ENCODE measurements around the gene ARL4D.

The ARL4D gene

DNA sequence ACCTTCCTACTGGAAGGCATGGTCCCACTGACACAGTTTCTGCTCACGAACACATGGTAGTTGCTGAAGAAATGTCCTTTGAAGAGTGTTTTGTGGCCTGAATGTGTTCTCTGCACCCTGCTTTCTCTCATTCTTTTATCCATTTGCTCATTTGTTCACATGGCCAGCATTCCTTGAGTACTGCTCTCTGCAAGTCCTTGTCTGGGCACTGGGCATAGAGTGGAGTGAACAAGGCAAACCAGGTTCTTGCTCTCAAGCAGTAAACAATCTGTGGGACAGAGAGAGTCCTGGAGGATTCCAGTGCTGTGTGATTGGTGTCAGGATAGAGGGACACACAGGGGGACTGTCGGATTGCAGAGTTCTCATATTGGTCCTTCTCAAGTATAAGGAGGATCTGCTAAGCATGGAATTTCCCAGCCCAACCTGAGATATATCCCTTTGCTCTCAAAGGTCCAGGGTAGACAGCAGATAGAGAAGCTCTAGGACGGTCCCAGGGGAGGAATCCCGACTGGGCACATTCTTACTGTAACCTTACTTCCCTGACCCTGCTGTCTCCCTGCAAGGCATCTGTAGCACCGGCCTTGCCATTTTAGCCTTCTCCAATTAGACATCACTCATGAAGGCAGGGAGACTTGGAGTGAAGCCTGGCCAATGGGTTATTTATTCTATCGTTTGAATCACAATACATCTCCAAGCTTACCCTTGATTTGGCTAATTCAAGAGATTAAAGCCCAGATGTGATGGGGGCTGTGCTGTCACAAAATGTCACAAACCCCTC is 32.3 kb downstream of the ARL4D start:
- Histone ChIP-seq H3K4me3 (peak overlapping the region; percentile 1), H3K27ac (peak overlapping the region in 1 of 2 donors; percentile 15)
- no peak for DNase-seq (ENCODE audit: low spot score)
- TF ChIP-seq, protein P1, sequence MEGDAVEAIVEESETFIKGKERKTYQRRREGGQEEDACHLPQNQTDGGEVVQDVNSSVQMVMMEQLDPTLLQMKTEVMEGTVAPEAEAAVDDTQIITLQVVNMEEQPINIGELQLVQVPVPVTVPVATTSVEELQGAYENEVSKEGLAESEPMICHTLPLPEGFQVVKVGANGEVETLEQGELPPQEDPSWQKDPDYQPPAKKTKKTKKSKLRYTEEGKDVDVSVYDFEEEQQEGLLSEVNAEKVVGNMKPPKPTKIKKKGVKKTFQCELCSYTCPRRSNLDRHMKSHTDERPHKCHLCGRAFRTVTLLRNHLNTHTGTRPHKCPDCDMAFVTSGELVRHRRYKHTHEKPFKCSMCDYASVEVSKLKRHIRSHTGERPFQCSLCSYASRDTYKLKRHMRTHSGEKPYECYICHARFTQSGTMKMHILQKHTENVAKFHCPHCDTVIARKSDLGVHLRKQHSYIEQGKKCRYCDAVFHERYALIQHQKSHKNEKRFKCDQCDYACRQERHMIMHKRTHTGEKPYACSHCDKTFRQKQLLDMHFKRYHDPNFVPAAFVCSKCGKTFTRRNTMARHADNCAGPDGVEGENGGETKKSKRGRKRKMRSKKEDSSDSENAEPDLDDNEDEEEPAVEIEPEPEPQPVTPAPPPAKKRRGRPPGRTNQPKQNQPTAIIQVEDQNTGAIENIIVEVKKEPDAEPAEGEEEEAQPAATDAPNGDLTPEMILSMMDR (IDR thresholded peaks at IDR 0.05), result no peak

DNA sequence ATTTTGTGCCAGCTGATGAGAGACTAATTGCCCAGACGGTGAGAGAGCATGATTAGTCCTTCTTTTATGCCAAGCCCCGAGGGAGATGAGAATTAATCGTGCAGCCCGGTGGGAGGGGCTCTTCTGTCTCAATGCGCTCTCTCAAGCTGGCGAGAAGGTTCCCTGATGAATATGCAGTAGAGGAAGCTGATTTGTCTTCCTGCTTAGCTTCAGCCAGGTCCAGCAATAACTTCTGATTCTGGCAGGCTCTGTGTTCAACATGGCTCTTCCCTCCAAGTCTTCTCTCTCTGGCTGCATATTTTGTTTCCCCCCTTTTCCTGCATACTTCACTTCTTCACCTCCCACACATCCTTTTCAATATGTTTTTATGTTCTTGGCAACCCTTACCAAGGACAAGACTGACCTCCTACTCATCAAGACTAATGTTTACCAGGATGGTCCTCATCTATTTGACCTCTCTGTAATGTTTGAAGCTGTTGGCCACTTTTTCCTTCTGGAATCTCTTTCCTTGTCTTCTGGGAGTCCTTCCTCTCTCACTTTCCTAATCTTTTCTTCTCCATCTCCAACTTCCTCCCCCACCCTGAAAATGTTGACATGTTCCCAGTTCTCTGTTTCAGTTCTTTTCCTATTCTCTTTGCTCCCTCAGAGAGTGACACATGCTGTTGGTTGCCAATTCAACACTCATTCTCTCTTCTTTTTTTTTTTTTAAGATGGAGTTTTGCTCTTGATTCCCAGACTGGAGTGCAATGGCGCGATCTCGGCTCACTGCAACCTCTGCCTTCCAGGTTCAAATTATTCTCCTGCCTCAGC is 33.1 kb downstream of the ARL4D start:
- Histone ChIP-seq H3K4me3 (peak overlapping the region; percentile 1), H3K27ac (peak overlapping the region in 1 of 2 donors; percentile 15)
- no peak for DNase-seq (ENCODE audit: low spot score)
- TF ChIP-seq, protein P1 (IDR thresholded peaks at IDR 0.05), result no peak

DNA sequence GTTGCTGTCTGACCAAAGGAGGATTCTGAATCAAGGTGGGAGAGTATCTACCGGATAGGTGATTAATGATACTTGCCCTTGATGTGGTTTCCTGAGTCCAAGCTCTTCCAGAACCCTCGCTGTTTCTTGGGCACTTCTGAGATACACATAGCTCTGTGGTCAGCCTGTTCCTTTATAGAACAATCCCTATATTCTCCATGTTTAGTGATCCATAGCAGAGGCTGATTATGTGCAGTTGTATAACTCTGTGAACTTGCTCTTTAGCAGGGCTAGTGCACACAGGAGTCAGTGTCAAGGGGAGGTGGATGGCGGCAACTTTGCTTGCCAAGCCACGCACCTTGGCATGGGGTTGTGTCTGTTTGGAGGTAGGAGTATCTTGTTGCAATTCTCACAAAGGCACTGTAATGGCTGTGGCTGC is 36.1 kb downstream of the ARL4D start:
- no peak overlapping the region for H3K4me3 ChIP-seq
- no peak for DNase-seq (ENCODE audit: low spot score)
- TF ChIP-seq, protein P1 (IDR thresholded peaks at IDR 0.05), result no peak
- H3K27ac ChIP-seq, result no peak overlapping the region

DNA sequence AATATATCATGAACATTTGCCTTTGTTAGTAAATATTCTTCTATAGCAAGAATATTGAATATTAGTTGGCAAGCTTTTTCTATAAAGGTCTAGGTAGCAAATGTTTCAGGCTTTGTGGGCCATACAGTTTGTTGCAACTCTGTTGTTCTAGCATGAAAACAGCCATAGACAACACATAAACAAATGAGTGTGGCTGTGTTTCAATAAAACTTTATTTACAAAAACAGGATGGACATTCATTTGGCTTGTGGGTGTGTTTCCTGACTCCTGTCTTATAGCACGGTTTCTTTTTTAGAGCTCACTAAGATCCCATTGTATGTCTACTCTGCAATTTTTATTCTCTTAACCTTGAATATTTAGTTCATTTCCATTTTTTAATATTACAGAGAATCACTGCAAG is 39.0 kb downstream of the ARL4D start:
- Histone ChIP-seq H3K27ac (no peak overlapping the region), H3K4me3 (no peak overlapping the region)
- TF ChIP-seq, protein P1 (IDR thresholded peaks at IDR 0.05), result no peak
- no peak for DNase-seq (ENCODE audit: low spot score)

DNA sequence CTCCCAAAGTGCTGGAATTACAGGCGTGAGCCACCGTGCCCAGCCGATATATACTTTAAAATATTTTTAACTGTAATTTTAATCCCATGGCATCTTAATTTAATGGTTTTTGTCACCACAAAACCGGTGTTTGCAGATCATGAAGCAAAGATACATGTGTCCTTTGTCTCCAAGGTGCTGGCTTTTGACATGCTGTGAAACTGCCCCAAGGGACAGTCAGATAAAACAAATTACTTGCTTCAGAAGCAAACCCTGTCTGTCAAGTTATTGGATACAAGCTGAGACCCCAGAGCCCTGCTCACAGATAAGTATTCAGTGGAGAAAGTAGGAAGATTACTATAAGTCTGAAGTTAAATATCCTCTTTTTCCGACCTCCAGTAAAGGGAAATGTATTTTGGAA is 39.8 kb downstream of the ARL4D start:
- TF ChIP-seq, protein P1 (IDR thresholded peaks at IDR 0.05), result no peak

DNA sequence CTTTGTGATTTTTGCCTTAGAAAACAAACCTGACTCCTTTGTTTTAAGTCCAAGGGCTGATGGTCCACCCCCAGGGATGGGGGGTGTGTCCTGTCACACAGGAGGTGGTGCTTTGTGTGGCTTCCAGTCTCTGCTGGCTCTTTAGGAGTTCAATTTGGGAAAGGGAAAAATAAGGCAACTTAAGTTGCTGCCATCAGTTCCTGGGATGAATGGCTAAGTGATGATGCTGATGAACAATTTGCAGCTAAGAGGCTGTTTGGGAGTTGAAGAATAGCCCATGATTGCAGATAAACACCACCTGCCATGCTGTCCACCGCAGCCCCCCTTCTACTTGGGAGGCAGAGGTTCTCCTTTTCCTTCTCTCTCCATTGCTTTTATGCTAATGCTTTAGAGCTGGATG is 40.2 kb downstream of the ARL4D start:
- TF ChIP-seq, protein P1 (IDR thresholded peaks at IDR 0.05), result no peak
- DNase-seq (ENCODE audit: low spot score), result no peak
- Histone ChIP-seq H3K27ac (no peak overlapping the region), H3K4me3 (no peak overlapping the region)

More for the DNA sequence above, 39.8 kb downstream of the ARL4D start:
- H3K4me3 ChIP-seq, result no peak overlapping the region
- DNase-seq (ENCODE audit: low spot score), result no peak
- H3K27ac ChIP-seq, result no peak overlapping the region
